Breast epithelium (tissue), 4 donors: Measurements from ENCODE around the gene LEKR1. TPM values are rescaled to one million over a fixed set of nuclear protein-coding genes. Genes with fewer than 3 reads are reported as not detected.

Source experiments
- DNase-seq, 2 donors: peaks; one replicate each; pipeline ENCODE4 v3.0.0-alpha.2; 2019; ENCODE audit warnings: low spot score in 2 of 2
- H3K27ac ChIP-seq, 2 donors: fragments of 200-600 bp; sonication (generic) in 1 of 2; one replicate each; pipeline ENCODE4 v1.5.1; 2016 to 2019; ENCODE audit warnings: mild to moderate bottlenecking in 1 of 2
- H3K27me3 ChIP-seq, 2 donors: fragments of 200-600 bp; sonication (generic) in 1 of 2; one replicate each; pipeline versions ENCODE4 v1.5.1 to v1.6.0; 2017 to 2019; ENCODE audit warnings: control low read depth in 1 of 2, mild to moderate bottlenecking in 1 of 2
- H3K36me3 ChIP-seq: fragments of 200-600 bp; one replicate; pipeline ENCODE4 v1.5.1; 2019
- H3K4me1 ChIP-seq, 2 donors: fragments of 200-600 bp; sonication (generic); one replicate each; pipeline ENCODE4 v1.5.1; 2016 to 2019; ENCODE audit warnings: control low read depth in 1 of 2
- H3K4me3 ChIP-seq, 3 donors: fragments of 200-600 bp; sonication (generic); 1 replicate in 2 of 3; 2 replicates in 1 of 3; pipeline ENCODE4 v1.5.1; 2016 to 2019; ENCODE audit warnings: mild to moderate bottlenecking in 3 of 3, moderate library complexity in 2 of 3
- H3K9me3 ChIP-seq, 2 donors: fragments of 200-600 bp; sonication (generic) in 1 of 2; one replicate each; pipeline ENCODE4 v1.5.1; 2016 to 2019; ENCODE audit warnings: control low read depth in 1 of 2
- POLR2A ChIP-seq: fragments of 450-650 bp; IDR thresholded peaks from one replicate; pipeline ENCODE4 v1.6.1; 2016; ENCODE audit warnings: antibody characterized with exemption, mild to moderate bottlenecking, moderate library complexity
- POLR2AphosphoS5 ChIP-seq, 3 donors: sonication (generic); formaldehyde crosslinking; IDR thresholded peaks; one replicate each; pipeline ENCODE4 v1.6.1; 2017; ENCODE audit warnings: antibody characterized with exemption in 3 of 3
- intact Hi-C: fragments of 100-400 bp; cut with DNase I; formaldehyde crosslinking; loops from one replicate; pipeline ENCODE4 v1.15.1; 2023; ENCODE audit warnings: low total_unique reads
- total RNA-seq, 3 donors: library from RNA; depleted of rRNA; stranded (reverse); fragments of >200 nt; gene quantifications; one replicate each; pipeline ENCODE4 v1.1.0, GENCODE V29; 2016
- TF ChIP-seq, protein P1 (sequence below), 3 donors: fragments of 450-650 bp; IDR thresholded peaks; one replicate each; pipeline ENCODE4 v1.5.1; 2016 to 2017; ENCODE audit warnings: antibody characterized with exemption in 3 of 3, mild to moderate bottlenecking in 3 of 3, moderate library complexity in 3 of 3

LEKR1 gene
- total RNA-seq, 3 donors from 2014 or later, result 1.6 to 8.0 (median 2.3) TPM

DNA sequence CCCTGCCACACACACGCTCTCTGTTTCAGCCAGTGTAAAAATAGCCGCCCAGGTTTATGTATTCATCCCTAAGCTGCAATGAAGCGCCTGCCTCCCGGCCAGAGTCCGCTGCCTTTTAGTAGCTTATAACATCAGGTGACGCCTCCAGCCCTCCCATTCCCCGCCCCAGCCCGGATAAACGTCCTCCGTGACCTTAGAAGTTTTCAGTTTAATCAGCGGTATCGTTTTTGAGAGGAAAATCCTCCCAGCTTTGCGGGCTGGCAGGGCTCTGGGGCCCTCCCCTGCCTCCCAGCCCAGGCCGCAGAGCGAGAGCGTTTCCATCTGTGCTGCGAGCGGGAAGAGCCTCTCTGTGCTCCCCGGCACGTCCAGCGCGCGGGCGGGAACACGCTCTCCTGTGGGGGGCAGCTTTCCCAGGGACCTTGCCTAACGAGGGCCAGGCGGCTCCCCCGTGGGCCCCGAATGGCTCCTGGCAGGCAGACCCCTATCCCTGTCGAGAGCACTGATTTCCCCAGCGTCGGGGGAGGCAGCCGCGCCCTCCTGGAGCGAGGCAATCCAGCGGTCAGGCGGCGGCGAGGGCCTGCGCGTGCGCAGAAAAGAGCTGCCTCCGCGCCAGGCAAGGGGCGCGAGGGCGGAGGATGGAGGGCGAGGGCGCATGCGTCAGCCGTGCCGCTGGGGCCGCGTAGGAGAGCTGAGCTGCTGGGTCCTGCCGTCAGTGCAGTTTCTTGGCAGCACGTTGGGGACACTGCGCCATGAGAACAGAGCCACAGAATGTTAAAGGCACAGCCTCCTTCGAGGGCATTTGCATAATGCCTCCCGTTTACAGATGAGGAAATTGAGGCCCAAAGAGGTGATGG lies 262.7 kb downstream of the LEKR1 start:
- TF ChIP-seq POLR2A (peak; percentile 75), POLR2AphosphoS5 (IDR thresholded peaks at IDR 0.05) (peak; percentile 89 to 96 (median 95))
- TF ChIP-seq, protein P1, sequence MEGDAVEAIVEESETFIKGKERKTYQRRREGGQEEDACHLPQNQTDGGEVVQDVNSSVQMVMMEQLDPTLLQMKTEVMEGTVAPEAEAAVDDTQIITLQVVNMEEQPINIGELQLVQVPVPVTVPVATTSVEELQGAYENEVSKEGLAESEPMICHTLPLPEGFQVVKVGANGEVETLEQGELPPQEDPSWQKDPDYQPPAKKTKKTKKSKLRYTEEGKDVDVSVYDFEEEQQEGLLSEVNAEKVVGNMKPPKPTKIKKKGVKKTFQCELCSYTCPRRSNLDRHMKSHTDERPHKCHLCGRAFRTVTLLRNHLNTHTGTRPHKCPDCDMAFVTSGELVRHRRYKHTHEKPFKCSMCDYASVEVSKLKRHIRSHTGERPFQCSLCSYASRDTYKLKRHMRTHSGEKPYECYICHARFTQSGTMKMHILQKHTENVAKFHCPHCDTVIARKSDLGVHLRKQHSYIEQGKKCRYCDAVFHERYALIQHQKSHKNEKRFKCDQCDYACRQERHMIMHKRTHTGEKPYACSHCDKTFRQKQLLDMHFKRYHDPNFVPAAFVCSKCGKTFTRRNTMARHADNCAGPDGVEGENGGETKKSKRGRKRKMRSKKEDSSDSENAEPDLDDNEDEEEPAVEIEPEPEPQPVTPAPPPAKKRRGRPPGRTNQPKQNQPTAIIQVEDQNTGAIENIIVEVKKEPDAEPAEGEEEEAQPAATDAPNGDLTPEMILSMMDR (IDR thresholded peaks at IDR 0.05), result peak in 2 of 3 donors; percentile 7 to 17
- H3K9me3 ChIP-seq, result no peaks in the 10 kb centered on the region
- H3K4me1 ChIP-seq, result peaks cover 8% of the 10 kb centered on the region in 2 donors
- H3K27me3 ChIP-seq, result no peaks in the 10 kb centered on the region
- H3K27ac ChIP-seq, result peak overlapping the region; percentile 97 to 99
- DNase-seq, result peak; percentile 92 to 93
- H3K4me3 ChIP-seq, result peak overlapping the region; percentile 53 to 75 (median 70)
- H3K36me3 ChIP-seq, result no peaks in the 10 kb centered on the region
- intact Hi-C loops, result loop anchor here (10.0 kb wide), 1 partner anchor 414 kb away; the partner anchor contains the start of gene TIPARP

DNA sequence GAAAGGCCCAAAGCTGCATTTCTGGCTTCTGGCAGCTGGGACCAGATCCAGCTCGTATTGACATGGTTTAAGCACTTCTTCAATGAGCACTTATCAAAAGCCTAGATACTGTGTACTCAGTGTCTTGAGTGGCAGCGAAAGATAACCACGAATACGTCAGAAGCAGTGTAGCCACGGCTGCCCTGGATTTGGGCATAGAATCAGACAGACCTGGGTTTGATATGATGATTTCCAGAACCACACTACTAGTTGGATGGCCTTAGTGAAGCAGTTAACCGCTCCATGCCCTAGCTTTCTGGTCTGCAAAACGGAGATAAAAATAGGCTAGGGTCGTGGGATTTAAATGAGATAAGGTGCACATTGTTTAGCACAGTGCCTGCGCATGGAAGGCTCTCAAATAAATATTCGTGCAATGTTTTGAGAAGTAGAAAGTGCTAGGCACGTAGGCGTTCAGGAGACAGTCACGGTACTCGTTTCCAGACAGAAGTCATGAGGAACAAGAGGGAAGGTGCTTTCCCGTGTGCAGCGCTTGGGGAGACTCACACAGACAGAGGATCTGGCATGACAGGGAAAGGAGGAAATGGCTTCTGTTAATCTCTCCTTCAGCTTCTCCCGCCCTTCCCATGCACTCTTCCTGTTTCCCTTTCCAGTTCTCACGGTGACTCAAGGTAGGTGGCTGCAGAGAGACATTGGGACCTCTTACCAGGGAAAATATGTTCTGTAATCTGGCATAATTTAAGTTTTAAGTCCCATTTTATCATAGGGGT lies 263.5 kb downstream of the LEKR1 start:
- H3K36me3 ChIP-seq, result no peaks in the 10 kb centered on the region
- DNase-seq, result peak in 1 of 2 donors; percentile 55
- TF ChIP-seq POLR2A (no peak), POLR2AphosphoS5 (IDR thresholded peaks at IDR 0.05) (no peak)
- TF ChIP-seq, protein P1 (IDR thresholded peaks at IDR 0.05), result no peak
- H3K4me1 ChIP-seq, result peaks cover 8% of the 10 kb centered on the region in 2 donors
- no peaks in the 10 kb centered on the region for H3K9me3 ChIP-seq
- peak overlapping the region; percentile 97 to 99 for H3K27ac ChIP-seq
- no peaks in the 10 kb centered on the region for H3K27me3 ChIP-seq
- peak overlapping the region; percentile 53 to 75 (median 70) for H3K4me3 ChIP-seq
- intact Hi-C loops, result loop anchor here (10.0 kb wide), 1 partner anchor 415 kb away; the partner anchor contains the start of gene TIPARP

DNA sequence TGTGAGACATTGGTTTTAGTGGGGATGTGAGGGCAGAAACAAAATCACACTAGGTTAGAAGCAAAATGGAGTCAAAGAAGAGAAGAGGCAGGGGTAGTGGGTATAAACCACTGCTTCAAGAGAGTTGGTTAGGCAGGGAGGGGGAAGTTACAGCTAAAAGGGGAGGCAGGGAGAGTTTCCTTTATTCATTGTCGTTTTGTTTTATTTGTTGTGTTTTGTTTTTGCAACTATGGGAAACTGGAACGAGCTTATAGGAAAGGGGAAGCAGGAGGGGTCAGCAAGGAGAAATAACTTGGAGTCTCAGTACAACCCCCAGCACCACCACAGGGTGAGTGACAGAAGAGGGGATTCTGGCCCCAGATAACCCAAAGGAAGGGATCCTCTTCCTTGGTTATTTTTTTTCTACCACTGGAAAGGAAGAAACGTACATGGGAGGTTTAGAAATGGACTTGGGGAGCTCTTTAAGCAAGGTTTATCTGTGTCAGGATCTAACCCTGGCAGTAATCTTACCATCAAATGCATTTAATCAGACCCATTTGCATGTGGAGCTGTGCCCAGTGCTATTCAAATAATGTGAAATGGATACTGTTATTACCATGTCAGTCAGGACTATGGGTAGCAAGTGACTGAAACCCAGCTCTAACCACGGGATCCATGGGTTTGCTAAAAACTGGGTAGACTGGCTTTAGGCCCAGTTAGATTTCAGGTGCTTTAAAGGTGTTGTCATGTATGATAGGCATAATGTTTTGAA lies 265.1 kb downstream of the LEKR1 start:
- intact Hi-C loops, result no loop called here
- Histone ChIP-seq H3K9me3 (no peaks in the 10 kb centered on the region), H3K36me3 (no peaks in the 10 kb centered on the region), H3K27me3 (no peaks in the 10 kb centered on the region), H3K4me1 (peaks cover 8% of the 10 kb centered on the region in 2 donors), H3K27ac (peak overlapping the region in 1 of 2 donors; percentile 99), H3K4me3 (no peak overlapping the region)
- TF ChIP-seq, protein P1 (IDR thresholded peaks at IDR 0.05), result no peak
- TF ChIP-seq POLR2A, result no peak
- no peak for TF ChIP-seq POLR2AphosphoS5 (IDR thresholded peaks at IDR 0.05)
- DNase-seq, result no peak

DNA sequence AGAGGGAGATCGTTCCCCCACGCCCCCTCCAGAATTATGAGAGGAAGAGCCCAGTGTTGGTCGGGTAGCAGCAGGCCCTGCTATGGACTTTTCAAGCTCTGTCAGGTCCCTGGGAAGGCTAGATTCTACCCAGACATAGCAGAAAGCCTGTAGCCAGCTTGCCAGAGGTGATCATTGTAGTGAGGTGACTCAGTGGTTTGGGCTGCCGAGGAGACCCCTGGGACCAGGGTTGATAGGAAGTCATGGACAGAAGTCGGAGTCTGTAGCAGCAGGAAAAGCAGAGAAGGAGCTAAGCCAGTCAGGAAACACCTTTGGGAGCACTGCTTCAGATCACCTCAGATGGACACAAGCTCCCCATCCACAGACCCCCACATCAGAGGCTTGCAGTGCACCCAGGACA lies 266.1 kb downstream of the LEKR1 start:
- H3K27ac ChIP-seq, result no peak overlapping the region
- H3K4me1 ChIP-seq, result peaks cover 8% of the 10 kb centered on the region in 2 donors
- H3K36me3 ChIP-seq, result no peaks in the 10 kb centered on the region
- no peaks in the 10 kb centered on the region for H3K27me3 ChIP-seq
- no peak for TF ChIP-seq POLR2AphosphoS5 (IDR thresholded peaks at IDR 0.05)
- TF ChIP-seq, protein P1 (IDR thresholded peaks at IDR 0.05), result no peak
- no peak for TF ChIP-seq POLR2A
- no peak for DNase-seq
- intact Hi-C loops, result no loop called here
- H3K9me3 ChIP-seq, result no peaks in the 10 kb centered on the region
- H3K4me3 ChIP-seq, result no peak overlapping the region
